GM18499 (cell line): Measurements from ENCODE around the gene RRP8.

ENCODE experiments used
- ATAC-seq: cut with Tn5 transposase; IDR thresholded peaks from one replicate; pipeline ENCODE4 v1.9.1; 2021; ENCODE audit warnings: moderate number of reproducible peaks; ENCODE audit not compliant: insufficient read depth, unreplicated experiment

Gene RRP8

DNA sequence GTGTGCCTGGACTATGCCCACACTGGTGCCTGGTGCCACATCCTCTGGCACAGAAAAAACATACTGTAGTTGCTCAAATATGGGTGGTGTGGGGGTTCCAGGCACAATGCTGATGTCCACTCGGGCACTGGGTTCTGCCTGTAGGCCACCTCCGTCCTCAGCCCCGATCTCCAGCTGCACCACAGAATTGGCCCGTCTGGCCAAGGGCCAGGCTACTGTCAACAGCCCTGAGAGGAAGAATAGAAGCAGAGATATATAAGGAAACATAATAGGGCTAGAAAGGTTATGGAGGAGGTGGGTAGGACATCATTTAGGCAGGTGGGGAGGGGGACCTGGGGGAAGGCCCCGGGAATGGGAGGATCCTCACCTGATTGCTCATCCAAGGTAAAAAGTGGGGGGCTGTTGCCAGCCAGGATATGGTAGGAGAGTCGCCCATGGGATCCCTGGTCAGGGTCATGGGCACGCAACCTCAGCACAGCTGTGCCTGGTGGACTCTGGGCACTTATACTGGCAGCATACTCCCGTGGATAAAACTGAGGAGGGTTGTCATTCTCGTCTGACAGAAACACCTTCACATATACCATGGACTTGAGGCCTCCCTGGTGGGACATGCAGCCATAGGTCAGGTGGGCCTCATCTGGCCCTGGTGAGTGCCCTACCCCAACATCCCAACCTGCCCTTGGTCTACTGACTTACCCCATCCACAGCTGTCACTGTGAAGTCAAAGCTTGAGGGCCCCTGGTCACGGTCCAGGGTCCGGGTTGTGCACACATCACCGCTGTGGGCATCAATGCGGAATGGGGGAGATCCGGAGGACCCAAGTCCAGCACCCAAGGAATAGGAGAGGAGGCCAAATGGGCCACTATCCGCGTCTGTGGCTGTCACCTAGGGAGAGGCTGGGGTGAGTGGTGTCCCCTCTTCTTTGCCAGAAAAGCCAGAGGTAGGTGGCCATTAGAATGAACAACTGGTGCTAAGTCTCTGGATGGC is 30.3 kb upstream of the RRP8 start:
- no peak for ATAC-seq

DNA sequence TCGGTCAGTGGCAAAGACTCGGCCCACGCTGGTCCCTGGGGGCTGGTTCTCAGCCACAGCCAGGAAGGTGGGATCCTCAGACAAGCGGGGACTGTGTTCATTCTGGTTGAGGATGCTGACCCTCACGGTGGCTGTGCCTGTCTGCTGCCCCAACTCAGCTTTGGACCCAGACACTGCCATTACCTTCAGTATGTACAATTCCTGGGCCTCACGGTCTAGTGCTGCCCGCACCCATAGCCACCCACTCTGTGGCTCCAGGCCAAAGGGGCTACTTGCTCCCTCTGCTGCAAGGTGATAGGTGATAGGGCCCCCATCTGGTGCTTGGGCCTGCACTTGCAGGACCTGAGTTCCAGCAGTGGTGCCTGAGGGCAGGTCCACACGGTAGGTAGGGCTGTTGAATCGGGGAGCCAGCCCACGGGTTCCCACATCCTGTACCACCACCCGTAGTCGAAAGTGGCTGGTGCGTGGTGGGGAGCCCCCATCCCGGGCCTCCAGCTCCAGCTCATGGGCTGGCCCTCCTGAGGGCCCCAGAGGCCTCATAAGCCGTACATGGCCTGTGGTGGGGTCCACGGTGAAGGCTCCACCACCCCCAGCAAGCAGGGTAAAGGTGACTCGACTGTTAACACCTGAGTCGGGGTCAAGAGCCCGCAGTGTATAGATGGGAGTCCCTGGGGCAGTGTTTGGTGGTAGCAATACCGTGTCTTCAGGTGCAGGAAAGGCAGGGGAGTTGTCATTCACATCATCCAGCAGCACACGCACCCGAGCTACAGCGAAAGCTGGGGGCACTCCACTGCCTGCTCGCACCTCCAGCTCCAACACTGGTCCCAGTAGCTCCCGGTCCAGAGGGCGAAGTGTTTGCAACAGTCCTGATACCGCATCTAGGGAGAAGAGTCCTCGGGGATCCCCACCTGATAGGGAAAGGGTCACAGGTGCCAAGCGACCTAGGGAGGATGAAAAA is 29.0 kb upstream of the RRP8 start:
- ATAC-seq = no peak

GRCh38 chr11:6631361-6631890 is 28.0 kb upstream of the RRP8 start:
- ATAC-seq = no peak

DNA sequence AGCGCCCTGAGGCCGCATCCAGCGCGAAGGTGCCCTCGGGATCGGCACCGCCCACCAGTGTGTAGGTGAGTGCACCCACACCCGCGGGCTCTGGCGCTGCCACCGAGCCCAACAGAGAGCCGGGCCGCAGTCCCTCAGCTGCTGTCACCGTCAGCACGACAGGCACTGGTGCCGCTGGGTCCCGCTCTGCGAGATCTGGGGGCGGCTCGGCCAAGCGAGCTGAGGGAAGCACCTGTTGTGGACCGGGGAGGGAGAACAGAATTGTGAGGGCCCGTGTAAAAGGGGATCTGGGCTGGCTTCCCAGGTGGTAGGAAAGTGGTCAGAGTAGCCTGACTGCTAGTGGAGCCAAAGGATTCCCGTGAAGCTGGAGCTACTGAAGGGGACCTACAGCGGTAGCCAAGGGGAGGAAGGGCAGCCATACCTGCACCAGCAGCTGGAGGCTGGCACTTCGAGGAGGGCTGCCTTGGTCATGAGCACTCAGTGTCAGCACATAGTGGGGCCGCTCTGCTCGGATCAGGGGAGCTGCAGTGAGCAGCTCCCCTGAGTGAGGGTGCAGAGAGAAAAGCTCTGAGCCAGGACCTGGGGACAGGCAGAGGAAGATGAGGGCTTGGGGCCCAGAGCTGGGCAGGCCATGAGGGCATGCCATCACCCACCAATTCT is 27.3 kb upstream of the RRP8 start:
- no peak for ATAC-seq

GRCh38 chr11:6629892-6630631 is 26.6 kb upstream of the RRP8 start:
- no peak for ATAC-seq

- ATAC-seq = no peak
These were observed 26.1 kb upstream of the RRP8 start for GRCh38 chr11:6629573-6629891.

DNA sequence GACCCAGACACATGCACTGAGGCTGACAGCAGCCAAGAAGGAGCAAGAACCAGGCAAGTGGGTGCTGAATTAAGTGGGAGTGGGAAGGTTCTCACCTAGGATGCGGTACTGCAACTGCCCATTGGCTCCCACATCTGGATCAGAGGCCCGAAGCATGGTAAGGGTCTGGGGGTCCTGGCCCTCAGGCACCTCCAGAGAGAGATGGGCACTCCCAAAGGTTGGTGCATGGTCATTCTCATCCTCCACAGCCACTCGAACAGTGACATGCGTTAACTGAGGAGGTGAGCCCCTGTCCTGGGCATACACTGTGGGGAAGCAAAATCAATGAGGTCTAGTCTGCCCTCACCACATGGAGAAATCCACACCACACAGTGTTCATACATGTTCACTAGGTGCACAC is 25.1 kb upstream of the RRP8 start:
- no peak for ATAC-seq

DNA sequence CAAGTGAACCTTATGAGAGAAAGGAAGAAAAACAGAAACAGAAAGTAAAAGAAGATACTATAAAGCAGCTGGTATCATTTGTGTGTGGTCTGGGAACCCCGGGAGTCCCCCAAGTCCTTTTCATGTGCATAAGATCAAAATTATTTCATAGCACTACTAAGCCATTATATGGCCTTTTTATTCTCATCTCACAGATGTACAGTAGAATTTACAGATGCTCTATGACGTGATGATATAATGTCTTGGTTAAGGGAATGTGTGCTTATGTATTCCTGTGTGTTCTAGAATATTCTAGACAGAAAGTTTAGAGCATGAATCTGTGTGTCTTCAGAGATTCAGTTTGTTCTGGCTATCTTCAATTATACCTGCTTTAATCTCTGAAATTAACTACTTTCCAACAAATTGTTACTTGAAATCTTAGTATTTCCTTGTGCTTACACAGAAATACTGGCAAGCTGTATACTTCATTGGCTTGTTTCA is 24.4 kb upstream of the RRP8 start:
- ATAC-seq = peak; percentile 53

DNA sequence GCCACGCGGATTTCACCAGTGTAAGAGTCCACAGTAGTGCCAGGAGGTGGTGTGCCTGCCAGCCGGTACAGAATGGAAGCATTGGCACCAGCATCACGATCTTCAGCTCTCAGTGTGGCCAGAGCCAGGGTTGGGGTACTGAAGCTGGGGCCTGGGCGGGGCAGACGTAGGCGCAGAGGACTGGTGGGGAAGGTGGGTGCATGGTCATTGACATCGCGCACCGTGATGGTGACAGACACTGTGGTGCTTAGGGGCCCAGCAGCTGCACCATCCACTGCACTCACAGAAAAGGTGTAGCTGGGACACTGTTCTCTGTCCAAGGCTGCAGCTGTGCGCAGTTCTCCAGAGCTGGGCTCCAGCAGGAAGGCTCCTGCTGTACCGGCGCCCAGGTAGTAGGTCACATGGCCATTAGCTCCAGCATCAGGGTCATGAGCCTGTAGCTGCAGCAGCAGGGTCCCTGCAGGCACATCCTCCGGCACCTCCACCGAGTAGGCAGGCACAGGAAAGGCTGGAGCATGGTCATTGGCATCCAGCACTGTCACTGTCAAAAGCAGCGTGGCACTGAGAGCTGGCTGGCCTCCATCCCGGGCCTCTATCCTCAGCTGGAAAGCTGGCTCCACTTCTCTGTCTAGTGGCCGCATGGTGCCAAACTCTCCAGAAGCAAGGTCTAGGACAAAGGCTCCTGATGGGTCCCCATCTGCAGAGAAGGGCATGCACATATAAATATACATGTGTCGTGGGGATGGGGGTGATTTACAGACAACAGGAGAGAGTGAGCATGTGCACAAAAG is 23.8 kb upstream of the RRP8 start:
- ATAC-seq = no peak

- ATAC-seq = no peak
These were observed 22.5 kb upstream of the RRP8 start for GRCh38 chr11:6625832-6626420.

DNA sequence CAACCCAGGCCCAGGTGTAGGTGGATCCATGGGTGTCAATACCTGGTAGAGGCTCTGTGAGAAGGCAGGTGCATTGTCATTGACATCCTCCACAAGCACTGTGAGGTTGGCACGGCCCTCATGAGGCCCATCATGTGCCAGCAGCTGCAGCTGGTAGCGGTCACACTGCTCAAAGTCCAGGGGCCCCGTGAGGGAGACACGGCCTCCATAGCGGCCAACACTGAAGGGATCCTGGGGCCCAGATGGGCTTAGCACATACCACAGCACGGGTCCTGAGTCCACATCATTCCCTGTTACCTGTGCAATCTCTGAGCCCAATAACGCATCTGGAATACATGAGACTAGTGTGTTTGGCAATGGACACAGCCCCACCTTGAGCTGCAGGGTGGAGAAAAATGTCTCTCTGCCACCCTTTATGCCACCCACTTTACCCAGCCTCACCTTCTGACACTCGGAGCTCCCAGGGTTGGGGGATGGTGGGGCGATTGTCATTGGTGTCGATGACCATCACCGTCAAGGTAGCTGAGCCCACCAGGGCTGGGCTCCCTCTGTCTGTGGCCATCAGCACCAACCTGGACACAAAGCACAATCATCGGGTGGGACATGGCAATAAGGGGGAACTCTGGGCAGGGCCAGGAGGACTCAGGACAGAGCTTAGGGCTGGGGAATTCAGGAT is 21.9 kb upstream of the RRP8 start:
- ATAC-seq = no peak

- no peak for ATAC-seq
These were observed 20.3 kb upstream of the RRP8 start for GRCh38 chr11:6623391-6624363.

DNA sequence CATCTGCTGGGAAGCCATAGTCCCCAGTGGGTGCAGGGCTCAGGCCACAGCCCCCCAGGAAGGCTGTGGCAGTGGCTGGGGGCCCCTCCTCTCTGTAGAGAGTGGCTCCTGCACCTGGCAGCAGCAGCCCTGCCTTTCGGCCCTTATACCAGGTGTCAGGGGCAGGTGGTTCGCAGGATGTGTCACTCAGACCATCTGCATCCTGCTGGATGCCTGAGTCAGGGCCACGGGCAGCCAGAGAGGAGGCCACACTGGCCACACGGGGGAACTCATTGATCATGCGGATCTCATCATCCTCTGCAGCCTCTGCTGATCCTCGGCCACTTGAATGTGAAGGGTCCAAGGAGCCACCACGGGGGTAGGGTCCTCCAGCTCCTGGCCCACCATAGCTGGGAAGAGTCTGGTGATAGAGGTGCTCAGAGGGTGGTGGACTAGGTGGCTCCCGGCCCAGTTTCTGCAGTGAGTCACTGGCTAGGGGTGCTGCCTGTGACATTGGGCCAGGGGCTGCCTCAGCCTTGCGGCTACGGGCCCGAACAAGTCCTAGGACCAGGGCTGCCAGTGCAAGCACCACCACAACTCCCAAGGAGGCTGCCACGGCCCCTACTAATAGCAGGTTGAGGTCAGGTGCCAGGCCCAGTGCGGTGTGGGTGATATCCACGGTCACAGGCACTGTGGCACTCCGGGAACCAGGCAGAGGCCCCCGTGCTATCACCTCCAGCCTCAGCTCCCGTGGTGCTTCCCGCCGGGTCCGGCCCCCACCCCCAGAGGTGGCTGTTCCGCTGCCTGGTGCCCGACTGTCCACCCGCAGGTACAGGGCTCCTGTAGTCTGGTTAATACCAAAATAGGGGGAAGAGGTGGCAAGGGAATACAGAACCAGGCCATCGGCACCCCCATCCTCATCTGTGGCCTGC is 19.1 kb upstream of the RRP8 start:
- no peak for ATAC-seq

DNA sequence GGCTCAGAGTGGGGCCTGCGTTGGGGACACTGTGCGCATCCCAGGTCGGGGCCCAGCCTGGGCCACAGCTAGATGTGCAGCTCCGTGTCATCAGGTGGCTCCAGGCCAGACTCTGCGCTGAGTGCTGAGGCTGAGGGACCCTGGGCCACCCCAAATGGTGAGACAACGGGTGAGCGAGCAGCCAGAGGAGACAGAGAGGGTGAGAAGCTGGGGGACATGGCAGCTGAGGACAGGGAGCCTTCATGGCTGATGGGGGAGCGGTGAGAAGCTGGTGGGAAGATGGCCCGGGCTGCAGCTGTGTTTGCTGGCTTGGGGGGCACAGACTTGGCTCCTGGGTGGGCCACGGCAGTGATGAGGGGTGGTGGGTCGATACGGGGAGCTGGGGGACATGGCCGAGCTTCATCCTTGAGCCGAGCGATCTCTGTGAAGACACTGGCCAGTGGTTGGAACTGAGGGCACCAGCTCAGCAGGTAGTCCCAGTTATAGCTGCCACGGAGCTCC is 18.3 kb upstream of the RRP8 start:
- no peak for ATAC-seq

DNA sequence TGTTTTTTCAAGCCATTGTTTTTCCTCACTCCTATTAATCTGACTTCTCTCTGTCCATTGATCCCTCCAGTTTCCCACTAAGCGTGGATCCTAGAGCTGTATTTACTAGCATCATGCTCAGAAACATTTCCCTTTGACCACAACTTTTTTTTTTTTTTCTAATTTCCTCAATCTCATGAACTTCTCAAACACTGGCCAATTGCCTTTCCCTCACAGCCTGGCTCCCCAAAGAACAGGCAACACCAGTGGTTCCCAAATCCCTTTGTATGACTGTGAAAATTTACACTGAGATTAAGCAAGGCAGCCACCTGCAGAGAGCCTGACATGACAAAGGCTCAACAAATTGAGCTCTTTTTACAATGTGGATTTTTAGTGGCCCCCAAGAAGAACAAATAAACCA is 17.2 kb upstream of the RRP8 start:
- ATAC-seq = no peak
